WTC11 (cell line): ENCODE data around the gene PGAP6. TPM values are rescaled to one million over a fixed set of nuclear protein-coding genes. Genes with fewer than 3 reads are reported as not detected.

Source experiments
- ATAC-seq: fragments of 200-7000 bp; cut with Tn5 transposase; 2 replicates; pipeline ENCODE4 v1.10.0; 2021; ENCODE audit warnings: mild to moderate bottlenecking, moderate library complexity
- CTCF ChIA-PET: fragments of 300-600 bp; sonication (Branson Sonifier 250); formaldehyde crosslinking; loops from one replicate; lab custom pipeline; 2021; ENCODE audit warnings: antibody characterized with exemption; lab: Charles Lee
- POLR2A ChIA-PET: fragments of 350-600 bp; sonication (Branson Sonifier 250); formaldehyde crosslinking; loops from one replicate; lab custom pipeline; 2021; ENCODE audit warnings: antibody characterized with exemption; lab: Charles Lee
- DNase-seq: peaks from one replicate; pipeline ENCODE4 v3.0.0; 2021; ENCODE audit warnings: low spot score
- H3K27ac Mint-ChIP-seq: 2 replicates; pipeline ENCODE4 v1.8.0; 2021; ENCODE audit warnings: mixed read lengths
- H3K27me3 Mint-ChIP-seq: 2 replicates; pipeline ENCODE4 v1.8.0; 2021; ENCODE audit warnings: low read depth, mild to moderate bottlenecking, moderate library complexity, mixed read lengths
- H3K36me3 Mint-ChIP-seq: 2 replicates; pipeline ENCODE4 v1.8.0; 2021; ENCODE audit warnings: mixed read lengths
- H3K4me1 Mint-ChIP-seq: 2 replicates; pipeline ENCODE4 v1.8.0; 2022; ENCODE audit warnings: mixed read lengths
- H3K4me3 Mint-ChIP-seq: 2 replicates; pipeline ENCODE4 v1.8.0; 2021; ENCODE audit warnings: mild to moderate bottlenecking, moderate library complexity, mixed read lengths
- H3K9me3 Mint-ChIP-seq: 2 replicates; pipeline ENCODE4 v1.8.0; 2021; ENCODE audit warnings: mixed read lengths
- AFF4 ChIP-seq: sonication (generic); formaldehyde crosslinking; IDR thresholded peaks from 2 replicates; pipeline ENCODE4 v1.8.1; 2023; ENCODE audit warnings: mild to moderate bottlenecking, missing genetic modification reagents, borderline replicate concordance
- ARID4B ChIP-seq: sonication (generic); formaldehyde crosslinking; IDR thresholded peaks from 2 replicates; pipeline ENCODE4 v1.8.0; 2023; ENCODE audit warnings: missing genetic modification reagents, mild to moderate bottlenecking, borderline replicate concordance
- CTCF ChIP-seq: fragments of 200-600 bp; IDR thresholded peaks from 2 replicates; pipeline ENCODE4 v1.8.0; 2022; ENCODE audit warnings: antibody characterized with exemption
- FOXK1 ChIP-seq: sonication (generic); formaldehyde crosslinking; IDR thresholded peaks from 2 replicates; pipeline ENCODE4 v1.8.0; 2022; ENCODE audit warnings: mild to moderate bottlenecking, moderate library complexity, missing genetic modification reagents
- GTF2I ChIP-seq: fragments of 250-450 bp; sonication (Bioruptor Pico); conservative IDR thresholded peaks from 2 replicates; pipeline ENCODE4 v1.4.0; 2021; ENCODE audit warnings: mild to moderate bottlenecking
- HMGXB4 ChIP-seq: sonication (generic); formaldehyde crosslinking; IDR thresholded peaks from 2 replicates; pipeline ENCODE4 v1.8.1; 2023; ENCODE audit warnings: mild to moderate bottlenecking, moderate library complexity, missing genetic modification reagents
- JUN ChIP-seq: sonication (generic); formaldehyde crosslinking; IDR thresholded peaks from 2 replicates; pipeline ENCODE4 v1.8.0; 2023; ENCODE audit warnings: mild to moderate bottlenecking, missing genetic modification reagents
- KAT7 ChIP-seq: sonication (generic); formaldehyde crosslinking; IDR thresholded peaks from 2 replicates; pipeline ENCODE4 v1.8.1; 2023; ENCODE audit warnings: missing genetic modification reagents, mild to moderate bottlenecking, borderline replicate concordance
- MAX ChIP-seq: sonication (generic); formaldehyde crosslinking; IDR thresholded peaks from 2 replicates; pipeline ENCODE4 v1.8.0; 2022; ENCODE audit warnings: mild to moderate bottlenecking, missing genetic modification reagents
- MLX ChIP-seq: sonication (generic); formaldehyde crosslinking; IDR thresholded peaks from 2 replicates; pipeline ENCODE4 v1.8.1; 2023; ENCODE audit warnings: mild to moderate bottlenecking, missing genetic modification reagents, moderate library complexity
- OVOL2 ChIP-seq: fragments of 250-450 bp; sonication (Bioruptor Pico); IDR thresholded peaks from 2 replicates; pipeline ENCODE4 v1.9.0; 2021; ENCODE audit warnings: mild to moderate bottlenecking, borderline replicate concordance
- RELA ChIP-seq: sonication (generic); formaldehyde crosslinking; IDR thresholded peaks from 2 replicates; pipeline ENCODE4 v1.8.1; 2022; ENCODE audit warnings: missing genetic modification reagents, mild to moderate bottlenecking, borderline replicate concordance
- SMAD4 ChIP-seq: sonication (generic); formaldehyde crosslinking; IDR thresholded peaks from 2 replicates; pipeline ENCODE4 v1.8.0; 2022; ENCODE audit warnings: mild to moderate bottlenecking, missing genetic modification reagents
- SP1 ChIP-seq: sonication (generic); formaldehyde crosslinking; conservative IDR thresholded peaks from 2 replicates; pipeline ENCODE4 v1.8.1; 2022; ENCODE audit warnings: missing genetic modification reagents
- TCF7 ChIP-seq: sonication (generic); formaldehyde crosslinking; IDR thresholded peaks from 2 replicates; pipeline ENCODE4 v1.8.0; 2022; ENCODE audit warnings: mild to moderate bottlenecking, low read depth, missing genetic modification reagents, moderate library complexity
- TEAD1 ChIP-seq: sonication (generic); formaldehyde crosslinking; IDR thresholded peaks from 2 replicates; pipeline ENCODE4 v1.8.0; 2022; ENCODE audit warnings: mild to moderate bottlenecking, missing genetic modification reagents
- ZSCAN18 ChIP-seq: fragments of 250-450 bp; sonication (Bioruptor Pico); IDR thresholded peaks from 2 replicates; pipeline ENCODE4 v2.1.2; 2022; ENCODE audit warnings: mild to moderate bottlenecking, moderate library complexity
- total RNA-seq: library from RNA; stranded (reverse); gene quantifications from 3 replicates; pipeline ENCODE4 v1.2.3, GENCODE V29; 2021

Gene PGAP6
- total RNA-seq, 1 experiment from 2014 or later, result 108 TPM

GRCh38 chr16:325375-326145 is 56.2 kb downstream of the PGAP6 start:
- Mint-ChIP-seq H3K27me3 (no peaks in the 10 kb centered on the region), H3K4me3 (no peak overlapping the region), H3K27ac (peak overlapping the region; percentile 30), H3K4me1 (peaks cover 11% of the 10 kb centered on the region), H3K9me3 (no peaks in the 10 kb centered on the region), H3K36me3 (no peaks in the 10 kb centered on the region)
- ChIA-PET POLR2A (no interaction called here), CTCF (interaction anchor here (0.8 to 1.2 kb wide), 2 partner anchors 218 to 219 kb away, joined by 3 read pairs; no protein-coding TSS in a partner anchor)
- TF ChIP-seq OVOL2 (CRISPR knock-in tag), result no peak
- TF ChIP-seq MLX (CRISPR knock-in tag), result no peak
- TF ChIP-seq TEAD1 (CRISPR knock-in tag), result no peak
- TF ChIP-seq KAT7 (CRISPR knock-in tag), result no peak
- TF ChIP-seq HMGXB4 (CRISPR knock-in tag), result no peak
- TF ChIP-seq GTF2I (CRISPR knock-in tag), result no peak
- no peak for DNase-seq
- ATAC-seq, result no peak

GRCh38 chr16:324451-325334 is 57.1 kb downstream of the PGAP6 start:
- Mint-ChIP-seq H3K36me3 (no peaks in the 10 kb centered on the region), H3K9me3 (no peaks in the 10 kb centered on the region), H3K27me3 (no peaks in the 10 kb centered on the region), H3K4me1 (peaks cover 16% of the 10 kb centered on the region), H3K27ac (peak overlapping the region; percentile 30; the same call in 1 of the 2 replicates), H3K4me3 (no peak overlapping the region)
- CTCF ChIA-PET, result interaction anchor here (0.5 to 1.2 kb wide), 3 partner anchors 28 to 1577 kb away, joined by 3 to 8 read pairs (median 4); no protein-coding TSS in a partner anchor
- peak; percentile 57 for ATAC-seq
- peak; percentile 49 for DNase-seq
- POLR2A ChIA-PET, result interaction anchor here (0.6 kb wide), 1 partner anchor 942 kb away, joined by 3 read pairs; no protein-coding TSS in a partner anchor
- TF ChIP-seq RELA (CRISPR knock-in tag), result no peak
- no peak for TF ChIP-seq MAX (CRISPR knock-in tag)
- TF ChIP-seq ZSCAN18 (CRISPR knock-in tag), result no peak
- no peak for TF ChIP-seq SMAD4 (CRISPR knock-in tag)
- TF ChIP-seq JUN (CRISPR knock-in tag), result no peak
- TF ChIP-seq TCF7 (CRISPR knock-in tag), result no peak
- no peak for TF ChIP-seq FOXK1 (CRISPR knock-in tag)
- no peak for TF ChIP-seq ARID4B (CRISPR knock-in tag)
- TF ChIP-seq AFF4, result no peak
- no peak for TF ChIP-seq SP1 (CRISPR knock-in tag)
- no peak for TF ChIP-seq CTCF
